Heart left ventricle (tissue), 16 donors: ENCODE measurements around the gene PDGFD. TPM values are rescaled to one million over a fixed set of nuclear protein-coding genes. Genes with fewer than 3 reads are reported as not detected.

Experiments used
- ATAC-seq, 4 donors: fragments of 200-7000 bp; cut with Tn5 transposase; one replicate each; pipeline ENCODE4 v1.9.1; 2020 to 2022; ENCODE audit warnings: moderate library complexity in 4 of 4, mild to moderate bottlenecking in 3 of 4, moderate number of reproducible peaks in 1 of 4
- DNase-seq, 5 donors: peaks; one replicate each; pipeline ENCODE4 v3.0.0-alpha.2; 2020
- H3K27ac ChIP-seq, 12 donors: fragments of 200-600 bp; sonication (generic) in 4 of 12; one replicate each; pipeline versions ENCODE4 v1.5.0 to v1.8.0; 2016 to 2022; ENCODE audit warnings: mild to moderate bottlenecking in 2 of 12
- H3K27me3 ChIP-seq, 9 donors: fragments of 200-600 bp; sonication (generic) in 2 of 9; one replicate each; pipeline versions ENCODE4 v1.5.1 to v1.8.0; 2016 to 2022; ENCODE audit warnings: mild to moderate bottlenecking in 3 of 9
- H3K36me3 ChIP-seq, 9 donors: fragments of 200-600 bp; sonication (generic) in 2 of 9; one replicate each; pipeline versions ENCODE4 v1.5.0 to v1.8.0; 2018 to 2022; ENCODE audit warnings: mild to moderate bottlenecking in 2 of 9
- H3K4me1 ChIP-seq, 12 donors: fragments of 200-600 bp; sonication (generic) in 4 of 12; one replicate each; pipeline versions ENCODE4 v1.5.0 to v1.8.0; 2016 to 2022; ENCODE audit warnings: mild to moderate bottlenecking in 3 of 12
- H3K4me3 ChIP-seq, 12 donors: fragments of 200-600 bp; sonication (generic) in 4 of 12; one replicate each; pipeline versions ENCODE4 v1.5.0 to v1.8.0; 2017 to 2022; ENCODE audit warnings: mild to moderate bottlenecking in 9 of 12, moderate library complexity in 4 of 12
- H3K9me3 ChIP-seq, 12 donors: fragments of 200-600 bp; sonication (generic) in 4 of 12; one replicate each; pipeline versions ENCODE4 v1.5.0 to v1.8.0; 2016 to 2022; ENCODE audit warnings: mild to moderate bottlenecking in 1 of 12
- CTCF ChIP-seq, 12 donors: fragments of 200-600 bp; sonication (generic) in 4 of 12; IDR thresholded peaks; one replicate each; pipeline versions ENCODE4 v1.5.0 to v1.8.0; 2018 to 2022; ENCODE audit warnings: antibody characterized with exemption in 12 of 12, mild to moderate bottlenecking in 5 of 12
- POLR2A ChIP-seq, 2 donors: fragments of 450-650 bp; IDR thresholded peaks; one replicate each; pipeline ENCODE4 v1.6.1; 2017; ENCODE audit warnings: antibody characterized with exemption in 2 of 2, mild to moderate bottlenecking in 2 of 2, moderate library complexity in 2 of 2
- WGBS, 4 donors: extraction: QIAGEN DNeasy Blood & Tissue Kit in 2 of 4; methylation state at CpG; one replicate each; pipeline versions ENCODE4 v1.1.5 to v1.1.7; 2013 to 2018; 5-methylcytosine and 5-hydroxymethylcytosine counted together
- intact Hi-C, 10 donors: fragments of 100-400 bp; cut with DNase I; formaldehyde crosslinking; loops; one replicate each; pipeline versions ENCODE4 v1.11.1 to v1.14.2; 2022
- polyA plus RNA-seq, 2 donors: library from polyadenylated mRNA; stranded (reverse); fragments of 200-250 nt; gene quantifications; one replicate each; pipeline ENCODE4 v1.2.3, GENCODE V29; 2013
- total RNA-seq, 9 donors: library from RNA; depleted of rRNA in 2 of 9; stranded (reverse); fragments of >200 nt in 2 of 9; fragmentation: NEBNext Ultra II Directional in 3 of 9; extraction: Animal tissue kit (Norgen Biotek cat#: 25700) in 3 of 9; gene quantifications; one replicate each; pipeline versions ENCODE4 v1.1.0 to v1.2.4, GENCODE V29; 2016 to 2023
- donor health status: ischemic (EF 13 %, LVEDD 7.1; RV severe dilation, severe dysfunction).
- donor health status: healthy with polysubstance abuse.
- donor health status: DM: no; HTN: yes; CAD: no.
- donor health status: DM: no; HTN: no; CAD: no.
- donor health status: ischemic (EF 25% LVEDD 6.9; RV normal size, moderate dysfunction).
- donor health status: ischemic (EF 25% LVEDD 5.7; RV mildly dilated, moderate dysfunction).
- donor health status: healthy.
- donor health status: DM: yes; HTN: yes; CAD: no.
- donor health status: ischemic (EF 35%, LVEDD 5.7; RV mildly dilated, moderate dysfunction).
- donor health status: nonischemic (EF 11% LVEDD 7.7; RV severe dilation, severe dysfunction).
- donor health status: DM: yes; HTN: yes; CAD: no.
- donor health status: PGD.
- donor health status: ischemic (EF 29% LVEDD 5.4; RV normal size, mild dysfunction).
- donor health status: nonischemic (EF 23%, LVEDD 6.1; RV moderate dilation, normal function).

Gene PDGFD
- total and polyA plus RNA-seq, 11 donors: 3.6 to 24.6 (median 15.3) TPM

GRCh38 chr11:103978616-103979595, 185.0 kb downstream of the PDGFD start:
- Histone ChIP-seq H3K4me1 (no peaks in the 10 kb centered on the region), H3K36me3 (no peaks in the 10 kb centered on the region), H3K9me3 (peaks cover 0 to 3% (median 0%) of the 10 kb centered on the region in 12 donors), H3K27me3 (no peaks in the 10 kb centered on the region), H3K27ac (no peak overlapping the region), H3K4me3 (no peak overlapping the region)
- ATAC-seq: no peak
- no peak for DNase-seq
- intact Hi-C loops: no loop called here
- TF ChIP-seq CTCF (IDR thresholded peaks at IDR 0.05): no peak
- no peak for TF ChIP-seq POLR2A (IDR thresholded peaks at IDR 0.05)
- 88 to 94% (median 92%) methylated on average over 5 of the region's 5 CpGs for WGBS, 4 donors

- TF ChIP-seq POLR2A (IDR thresholded peaks at IDR 0.05) (no peak), CTCF (IDR thresholded peaks at IDR 0.05) (no peak)
Measured at GRCh38 chr11:103972013-103972412, 191.9 kb downstream of the PDGFD start.

GRCh38 chr11:103970701-103971249, 193.2 kb downstream of the PDGFD start:
- no peak for ATAC-seq

More at GRCh38 chr11:103972013-103972412, 191.9 kb downstream of the PDGFD start:
- Histone ChIP-seq H3K27ac (no peak overlapping the region), H3K36me3 (no peaks in the 10 kb centered on the region), H3K4me3 (no peak overlapping the region), H3K9me3 (no peaks in the 10 kb centered on the region), H3K27me3 (no peaks in the 10 kb centered on the region), H3K4me1 (no peaks in the 10 kb centered on the region)
- intact Hi-C loops: no loop called here
- ATAC-seq: no peak
- 91 to 96% (median 93%) methylated on average over 4 of the region's 4 CpGs for WGBS, 4 donors
- no peak for DNase-seq

More at GRCh38 chr11:103970701-103971249, 193.2 kb downstream of the PDGFD start:
- intact Hi-C loops: no loop called here
- Histone ChIP-seq H3K27ac (no peak overlapping the region), H3K27me3 (no peaks in the 10 kb centered on the region), H3K9me3 (no peaks in the 10 kb centered on the region), H3K4me3 (no peak overlapping the region), H3K4me1 (no peaks in the 10 kb centered on the region), H3K36me3 (no peaks in the 10 kb centered on the region)
- 87 to 91% (median 89%) methylated on average over 1 of the region's 1 CpG for WGBS, 4 donors
- no peak for DNase-seq
- TF ChIP-seq POLR2A (IDR thresholded peaks at IDR 0.05) (no peak), CTCF (IDR thresholded peaks at IDR 0.05) (no peak)
